Common myeloid progenitor, CD34-positive (primary cell): Measurements from ENCODE around the gene MGAT5.

ENCODE experiments used
- CTCF ChIA-PET: fragments of 350-600 bp; sonication (Branson Sonifier 250); formaldehyde crosslinking; loops from one replicate; lab custom pipeline; 2021; ENCODE audit warnings: antibody characterized with exemption; lab: Charles Lee
- POLR2A ChIA-PET: fragments of 350-600 bp; sonication (Branson Sonifier 250); formaldehyde crosslinking; loops from one replicate; lab custom pipeline; 2021; ENCODE audit warnings: antibody characterized with exemption; lab: Charles Lee
- DNase-seq, 3 donors: peaks; one replicate each; pipeline versions ENCODE4 v3.0.0 to v3.0.0-alpha.2; 2013
- H3K27ac ChIP-seq, 2 experiments: 1 replicate in 1 of 2; 2 replicates in 1 of 2; pipeline ENCODE4 v1.7.0; 2013; ENCODE audit warnings: inconsistent platforms in 2 of 2, low read length in 2 of 2, mild to moderate bottlenecking in 2 of 2, low read depth in 1 of 2, moderate library complexity in 1 of 2; ENCODE audit not compliant: severe bottlenecking in 2 of 2, insufficient read depth in 1 of 2, poor library complexity in 1 of 2
- H3K27me3 ChIP-seq, 5 experiments: replicated peaks in 2 of 5; 1 replicate in 3 of 5; 2 replicates in 2 of 5; pipeline versions ENCODE4 v1.6.1 to v1.7.0; 2013; ENCODE audit warnings: low read length in 4 of 5, mild to moderate bottlenecking in 2 of 5, moderate library complexity in 2 of 5, inconsistent platforms in 1 of 5; ENCODE audit not compliant: insufficient read depth in 5 of 5, control insufficient read depth in 4 of 5
- H3K36me3 ChIP-seq, 4 experiments: 1 replicate in 2 of 4; 2 replicates in 2 of 4; pipeline versions ENCODE4 v1.6.1 to v1.7.0; 2013; ENCODE audit warnings: low read length in 3 of 4, control low read depth in 1 of 4, mild to moderate bottlenecking in 1 of 4; ENCODE audit not compliant: control insufficient read depth in 4 of 4, insufficient read depth in 4 of 4
- H3K4me1 ChIP-seq, 4 experiments: 1 replicate in 3 of 4; 2 replicates in 1 of 4; pipeline versions ENCODE4 v1.6.1 to v1.7.1; 2013; ENCODE audit warnings: low read length in 3 of 4, mild to moderate bottlenecking in 3 of 4, control low read depth in 1 of 4, inconsistent platforms in 1 of 4, moderate library complexity in 1 of 4; ENCODE audit not compliant: control insufficient read depth in 4 of 4, insufficient read depth in 4 of 4; ENCODE audit errors: control extremely low read depth in 1 of 4
- H3K4me3 ChIP-seq, 7 experiments: 1 replicate in 4 of 7; 2 replicates in 3 of 7; pipeline versions ENCODE4 v1.5.1 to v1.7.0; 2013; ENCODE audit warnings: mild to moderate bottlenecking in 7 of 7, low read length in 6 of 7, moderate library complexity in 6 of 7, inconsistent platforms in 2 of 7, low read depth in 2 of 7, control low read depth in 1 of 7; ENCODE audit not compliant: insufficient read depth in 4 of 7, control insufficient read depth in 1 of 7; ENCODE audit errors: extremely low read depth in 1 of 7
- H3K9me3 ChIP-seq, 5 experiments: 1 replicate in 4 of 5; 2 replicates in 1 of 5; pipeline versions ENCODE4 v1.6.1 to v1.7.1; 2013; ENCODE audit warnings: low read length in 4 of 5, mild to moderate bottlenecking in 2 of 5, inconsistent platforms in 1 of 5, low read depth in 1 of 5, moderate library complexity in 1 of 5; ENCODE audit not compliant: control insufficient read depth in 4 of 5, insufficient read depth in 2 of 5; ENCODE audit errors: control extremely low read depth in 1 of 5
- WGBS: methylation state at CpG from one replicate; pipeline ENCODE4 v1.1.5; 2013; ENCODE audit not compliant: insufficient coverage; 5-methylcytosine and 5-hydroxymethylcytosine counted together

The MGAT5 gene

GRCh38 chr2:134365356-134365755 lies 111.5 kb downstream of the MGAT5 start:
- Histone ChIP-seq H3K9me3 (no peaks in the 10 kb centered on the region), H3K4me3 (no peak overlapping the region), H3K27me3 (no peaks in the 10 kb centered on the region), H3K36me3 (peaks cover 2 to 20% (median 10%) of the 10 kb centered on the region in 4 experiments), H3K27ac (no peak overlapping the region), H3K4me1 (peaks cover 0 to 2% (median 0%) of the 10 kb centered on the region in 4 experiments)
- ChIA-PET CTCF (interaction anchor here (1.8 kb wide), 1 partner anchor 7 kb away, joined by 5 read pairs; no protein-coding TSS in a partner anchor), POLR2A (no interaction called here)
- 100% methylated on average over 2 of the region's 3 CpGs for WGBS
- DNase-seq = no peak

DNA sequence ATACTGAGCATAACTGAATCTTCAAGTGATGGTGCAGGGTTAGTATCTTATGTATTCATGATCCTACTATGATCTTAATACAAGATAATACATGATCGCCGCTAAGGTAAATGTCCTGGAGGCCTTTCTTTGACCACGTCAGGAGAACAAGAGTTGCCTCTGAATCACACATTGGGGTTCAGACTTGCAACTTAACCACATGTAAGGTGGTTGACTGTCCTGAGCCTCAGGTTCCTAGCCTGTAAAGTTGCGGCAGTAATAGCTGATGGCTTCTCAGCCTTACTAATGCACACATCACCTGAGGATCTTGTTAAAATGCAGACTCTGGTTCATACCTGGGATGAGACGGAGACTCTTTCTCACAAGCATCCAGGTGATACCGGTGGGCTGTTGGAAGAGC lies 112.5 kb downstream of the MGAT5 start:
- peaks cover 0 to 2% (median 0%) of the 10 kb centered on the region in 4 experiments for H3K4me1 ChIP-seq
- no peak for DNase-seq
- CTCF ChIA-PET = no interaction called here

GRCh38 chr2:134367213-134367612 lies 113.3 kb downstream of the MGAT5 start:
- CTCF ChIA-PET = interaction anchor here (1.3 kb wide), 1 partner anchor 10 kb away, joined by 3 read pairs; no protein-coding TSS in a partner anchor
- no peak for DNase-seq
- Histone ChIP-seq H3K27ac (no peak overlapping the region), H3K36me3 (peaks cover 0 to 18% (median 12%) of the 10 kb centered on the region in 4 experiments), H3K27me3 (no peaks in the 10 kb centered on the region), H3K4me1 (peaks cover 0 to 2% (median 0%) of the 10 kb centered on the region in 4 experiments), H3K9me3 (no peaks in the 10 kb centered on the region), H3K4me3 (no peak overlapping the region)
- 100% methylated on average over 1 of the region's 2 CpGs for WGBS
- POLR2A ChIA-PET = no interaction called here

More for the DNA sequence above, 112.5 kb downstream of the MGAT5 start:
- Histone ChIP-seq H3K4me3 (no peak overlapping the region), H3K27ac (no peak overlapping the region), H3K9me3 (no peaks in the 10 kb centered on the region), H3K27me3 (no peaks in the 10 kb centered on the region), H3K36me3 (peaks cover 0 to 20% (median 12%) of the 10 kb centered on the region in 4 experiments)
- 100% methylated on average over 5 of the region's 6 CpGs for WGBS
- POLR2A ChIA-PET = no interaction called here

- no peaks in the 10 kb centered on the region for H3K27me3 ChIP-seq
- no peak overlapping the region for H3K27ac ChIP-seq
- H3K9me3 ChIP-seq = no peaks in the 10 kb centered on the region
- no peak for DNase-seq
- H3K4me3 ChIP-seq = no peak overlapping the region
- peaks cover 0 to 11% (median 7%) of the 10 kb centered on the region in 4 experiments for H3K36me3 ChIP-seq
- ChIA-PET POLR2A (no interaction called here), CTCF (interaction anchor here (1.3 kb wide), 1 partner anchor 11 kb away, joined by 3 read pairs; no protein-coding TSS in a partner anchor)
- 94% methylated on average over 6 of the region's 6 CpGs for WGBS
- peaks cover 0 to 2% (median 0%) of the 10 kb centered on the region in 4 experiments for H3K4me1 ChIP-seq
These were observed 114.3 kb downstream of the MGAT5 start for GRCh38 chr2:134368009-134368817.

- Histone ChIP-seq H3K27me3 (no peaks in the 10 kb centered on the region), H3K4me1 (peaks cover 0 to 2% (median 0%) of the 10 kb centered on the region in 4 experiments), H3K36me3 (peaks cover 0 to 6% (median 4%) of the 10 kb centered on the region in 4 experiments), H3K4me3 (no peak overlapping the region), H3K27ac (no peak overlapping the region), H3K9me3 (no peaks in the 10 kb centered on the region)
- no peak for DNase-seq
- CTCF ChIA-PET = no interaction called here
- no CpG with 5 or more reads among the region's 1 CpG for WGBS
- POLR2A ChIA-PET = no interaction called here
These were observed 115.5 kb downstream of the MGAT5 start for GRCh38 chr2:134369220-134369902.

GRCh38 chr2:134370655-134371445 lies 117.0 kb downstream of the MGAT5 start:
- no peaks in the 10 kb centered on the region for H3K9me3 ChIP-seq
- peaks cover 0 to 2% (median 0%) of the 10 kb centered on the region in 4 experiments for H3K4me1 ChIP-seq
- H3K27me3 ChIP-seq = no peaks in the 10 kb centered on the region
- H3K4me3 ChIP-seq = no peak overlapping the region
- no peak overlapping the region for H3K27ac ChIP-seq
- POLR2A ChIA-PET = no interaction called here
- CTCF ChIA-PET = interaction anchor here (0.9 kb wide), 1 partner anchor 30 kb away, joined by 3 read pairs; no protein-coding TSS in a partner anchor
- WGBS = 97% methylated on average over 6 of the region's 10 CpGs
- no peak for DNase-seq
- peaks cover 0 to 8% (median 4%) of the 10 kb centered on the region in 4 experiments for H3K36me3 ChIP-seq
